ENCODE measurements around the gene F10. TPM values are rescaled to one million over a fixed set of nuclear protein-coding genes. Genes with fewer than 3 reads are reported as not detected.

The F10 gene
- total and polyA plus RNA-seq, 2 experiments from 2014 or later, result 0.76 to 1.6 TPM

GRCh38 chr13:113187263-113187669 is 64.7 kb downstream of the F10 start:
- Mint-ChIP-seq H3K27me3 (ENCODE audit: insufficient read depth, low read depth, poor library complexity) (peaks cover 2% of the 10 kb centered on the region), H3K4me1 (peaks cover 2% of the 10 kb centered on the region; the same call in 1 of the 3 replicates)
- H3K27ac ChIP-seq (ENCODE audit: low read depth), result no peak overlapping the region

More at GRCh38 chr13:113187263-113187669, 64.7 kb downstream of the F10 start:
- H3K36me3 Mint-ChIP-seq (ENCODE audit: low read depth), result peaks cover 71% of the 10 kb centered on the region
- H3K4me1 ChIP-seq (ENCODE audit: insufficient read depth), result no peaks in the 10 kb centered on the region
- H2AFZ ChIP-seq, result no peak overlapping the region
- H3K36me3 ChIP-seq (ENCODE audit: insufficient read depth), result peaks cover 52% of the 10 kb centered on the region
- no peak overlapping the region for H3K4me2 ChIP-seq
- H3K79me2 ChIP-seq (replicated peaks; ENCODE audit: insufficient read depth), result peaks cover 9% of the 10 kb centered on the region; the same call in 1 of the 2 replicates
- ATAC-seq (no peak), DNase-seq (ENCODE audit: low spot score) (no peak)
- TF ChIP-seq EZH2phosphoT487 (IDR thresholded peaks at IDR 0.05; ENCODE audit: unreplicated experiment), result no peak
- no peak for TF ChIP-seq REST (IDR thresholded peaks at IDR 0.05; ENCODE audit: unreplicated experiment)
- no peak for TF ChIP-seq ZNF331 (CRISPR knock-in tag; IDR thresholded peaks at IDR 0.05; ENCODE audit: low read depth)
- TF ChIP-seq NANOG (IDR thresholded peaks at IDR 0.05; ENCODE audit: borderline replicate concordance), result no peak
- TF ChIP-seq ZNF462 (CRISPR knock-in tag; IDR thresholded peaks at IDR 0.05), result no peak
- TF ChIP-seq JUNB (IDR thresholded peaks at IDR 0.05; ENCODE audit: unreplicated experiment), result no peak
- TF ChIP-seq CREB1 (CRISPR knock-in tag; IDR thresholded peaks at IDR 0.05; ENCODE audit: low read depth), result no peak
- no peak for TF ChIP-seq EZH2 (IDR thresholded peaks at IDR 0.05; ENCODE audit: low read depth, unreplicated experiment)
- no peak for TF ChIP-seq STAT1 (IDR thresholded peaks at IDR 0.05; ENCODE audit: unreplicated experiment)
- TF ChIP-seq CTCF (conservative IDR thresholded peaks at IDR 0.05; ENCODE audit: low read depth in 2 of 2), result no peak
- TF ChIP-seq POLR2AphosphoS5 (IDR thresholded peaks at IDR 0.05; ENCODE audit: low read depth), result no peak
- TF ChIP-seq ZNF114 (CRISPR knock-in tag; IDR thresholded peaks at IDR 0.05), result no peak
- TF ChIP-seq ETS1 (IDR thresholded peaks at IDR 0.05), result no peak
- H3K27me3 ChIP-seq (ENCODE audit: insufficient read depth), result no peaks in the 10 kb centered on the region
- 0 out of 2 replicates have a peak, but pooled peaks cover 4% of the 10 kb centered on the region for H3F3A ChIP-seq (replicated peaks; ENCODE audit: low read depth)
- H3K9me2 ChIP-seq (ENCODE audit: insufficient read depth), result no peaks in the 10 kb centered on the region
- H3K4me3 Mint-ChIP-seq, result no peak overlapping the region
- H3K4me3 ChIP-seq, result no peak overlapping the region
- peaks cover 4% of the 10 kb centered on the region for H4K20me1 ChIP-seq (replicated peaks; ENCODE audit: insufficient read depth)
- H3K9me3 Mint-ChIP-seq, result no peaks in the 10 kb centered on the region; the same call in 2 of the 3 replicates
- H3K27ac Mint-ChIP-seq, result no peak overlapping the region

Data from GM23338 (cell line).